Activated T-helper 1 cell treated with anti-CD3 and anti-CD28 coated beads, Interleukin-12 subunit alpha, Interleukin-12 subunit beta, Interleukin-2, Interleukin-4 antibody, amounts not matched to agents 30 ng/mL and 10 ng/mL and 1 ng/mL, durations not matched to agents 14 hours and 24 hours and 36 hours (primary cell): ENCODE results near the gene MAP3K5. TPM values are rescaled to one million over a fixed set of nuclear protein-coding genes. Genes with fewer than 3 reads are reported as not detected.
"Not testable (repeated sequence)": the region's sequence is repeated elsewhere in the genome, so short reads cannot be mapped to it uniquely, and the experiment has no call there.

Experiments
- DNase-seq: peaks from one replicate; pipeline ENCODE4 v3.0.0; 2021; ENCODE audit warnings: low spot score
- H3K27ac Mint-ChIP-seq: one replicate; pipeline ENCODE4 v1.8.0; 2021; ENCODE audit warnings: mild to moderate bottlenecking, mixed read lengths
- H3K27me3 Mint-ChIP-seq: one replicate; pipeline ENCODE4 v1.8.0; 2022; ENCODE audit warnings: mild to moderate bottlenecking, moderate library complexity, mixed read lengths; ENCODE audit not compliant: insufficient read depth
- H3K36me3 Mint-ChIP-seq: one replicate; pipeline ENCODE4 v1.8.0; 2021; ENCODE audit warnings: low read depth, mixed read lengths
- H3K4me1 Mint-ChIP-seq: one replicate; pipeline ENCODE4 v1.8.0; 2021; ENCODE audit warnings: low read depth, mixed read lengths
- H3K4me3 Mint-ChIP-seq: one replicate; pipeline ENCODE4 v1.8.0; 2021; ENCODE audit warnings: mild to moderate bottlenecking, moderate library complexity, mixed read lengths
- H3K9me3 Mint-ChIP-seq: one replicate; pipeline ENCODE4 v1.8.0; 2021; ENCODE audit warnings: mixed read lengths
- intact Hi-C: fragments of 100-400 bp; cut with micrococcal nuclease; formaldehyde crosslinking; loops from one replicate; pipeline ENCODE4 v1.15.1; 2024
- total RNA-seq: library from RNA; stranded (reverse); gene quantifications from 2 replicates; pipeline ENCODE4 v1.2.3, GENCODE V29; 2022

MAP3K5 gene
- total RNA-seq, 1 donor from 2014 or later = 12.2 TPM

DNA sequence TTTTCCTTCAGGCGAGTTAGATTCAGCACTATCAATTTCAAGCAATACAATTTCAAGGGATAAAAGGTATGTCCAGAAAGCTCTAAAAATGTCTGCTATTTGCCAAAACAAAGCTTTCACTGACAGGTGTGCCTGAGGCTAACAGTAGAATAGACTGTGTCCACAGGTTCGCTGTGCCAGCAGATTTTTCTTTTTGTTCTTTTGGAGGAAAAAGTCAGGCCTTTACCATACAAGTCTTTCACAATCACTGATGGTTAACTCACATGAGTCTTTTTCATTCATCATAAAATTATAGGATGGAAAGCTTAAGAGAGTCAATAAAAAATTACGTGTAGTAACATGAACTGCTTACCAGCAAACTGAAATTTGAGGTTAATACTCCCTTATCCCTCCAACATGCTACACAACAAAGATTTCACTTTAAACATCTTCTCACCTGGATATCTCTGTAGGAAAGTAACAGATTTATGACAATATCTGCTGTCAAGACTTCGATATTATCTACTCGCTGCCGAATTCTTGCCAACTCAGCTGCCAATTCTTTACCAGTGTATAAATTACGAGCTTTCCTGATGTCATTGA lies 95.4 kb downstream of the MAP3K5 start:
- Mint-ChIP-seq H3K27ac (no peak overlapping the region), H3K4me1 (peaks cover 28% of the 10 kb centered on the region), H3K27me3 (no peaks in the 10 kb centered on the region), H3K9me3 (no peaks in the 10 kb centered on the region), H3K36me3 (peaks cover 31% of the 10 kb centered on the region), H3K4me3 (no peak overlapping the region)
- intact Hi-C loops = no loop called here
- DNase-seq = no peak

DNA sequence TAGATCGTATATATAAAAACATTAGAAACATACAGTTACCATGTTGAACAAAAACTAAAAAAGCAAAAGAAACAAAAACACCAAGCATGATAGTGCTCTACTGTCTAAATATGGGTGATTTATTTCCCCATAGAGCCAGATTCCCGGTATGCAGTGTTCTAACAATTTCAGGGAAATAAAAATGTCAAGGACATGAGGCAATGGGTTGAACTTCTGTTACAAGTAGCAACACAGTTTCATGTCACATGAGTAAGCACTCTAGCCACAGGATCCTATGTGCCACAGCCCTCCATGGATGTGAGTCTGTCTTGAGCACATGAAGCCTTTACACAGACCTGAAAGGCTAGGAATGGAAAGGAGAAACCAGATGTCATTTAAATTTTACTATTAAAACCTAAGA lies 96.0 kb downstream of the MAP3K5 start:
- no peak for DNase-seq
- H3K4me3 Mint-ChIP-seq = no peak overlapping the region

DNA sequence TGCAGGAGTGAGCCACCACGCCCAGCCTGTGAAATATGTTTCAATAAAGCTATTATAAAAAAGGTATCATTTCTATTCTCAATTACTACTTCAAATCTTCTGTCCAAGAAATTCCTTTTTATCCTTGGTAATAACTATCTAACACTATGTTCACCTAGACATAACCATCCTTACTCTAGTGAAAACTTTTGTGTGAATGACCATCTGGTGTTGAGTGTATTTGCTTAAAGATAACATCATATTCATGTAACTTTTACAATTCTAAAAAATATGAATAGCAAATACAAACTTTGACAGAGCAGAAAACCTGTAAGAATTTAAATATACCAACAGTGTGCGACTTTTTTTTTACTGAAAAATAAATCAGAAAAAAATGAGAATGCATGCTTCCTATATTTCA lies 96.9 kb downstream of the MAP3K5 start:
- Mint-ChIP-seq H3K9me3 (no peaks in the 10 kb centered on the region), H3K4me1 (peaks cover 19% of the 10 kb centered on the region), H3K4me3 (no peak overlapping the region), H3K27ac (no peak overlapping the region), H3K36me3 (peaks cover 38% of the 10 kb centered on the region), H3K27me3 (no peaks in the 10 kb centered on the region)
- intact Hi-C loops = no loop called here
- DNase-seq = no peak

More for the DNA sequence above, 96.0 kb downstream of the MAP3K5 start:
- H3K4me1 Mint-ChIP-seq = peaks cover 21% of the 10 kb centered on the region
- peaks cover 33% of the 10 kb centered on the region for H3K36me3 Mint-ChIP-seq
- no peaks in the 10 kb centered on the region for H3K9me3 Mint-ChIP-seq
- no peak overlapping the region for H3K27ac Mint-ChIP-seq
- intact Hi-C loops = no loop called here
- no peaks in the 10 kb centered on the region for H3K27me3 Mint-ChIP-seq

DNA sequence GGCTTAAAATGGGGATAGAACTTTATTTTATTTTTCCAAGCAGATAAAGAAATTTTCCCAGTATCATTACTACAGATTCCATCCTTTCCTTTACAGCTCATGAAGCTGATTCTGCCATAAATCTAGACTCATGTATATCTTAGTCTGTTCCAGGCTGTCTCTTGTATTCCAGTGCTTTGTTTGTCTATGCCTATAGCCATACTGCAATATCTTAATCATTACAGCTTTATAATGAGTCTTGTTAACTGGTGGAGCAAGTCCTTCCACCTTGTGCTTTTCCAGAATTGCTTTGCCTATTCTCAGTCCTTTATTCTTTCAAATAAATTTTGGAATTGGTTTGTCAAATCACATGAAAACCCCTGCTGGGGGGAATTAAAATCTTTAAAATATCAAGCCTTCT lies 99.2 kb downstream of the MAP3K5 start:
- DNase-seq = no peak
- H3K9me3 Mint-ChIP-seq = no peaks in the 10 kb centered on the region
- no peaks in the 10 kb centered on the region for H3K27me3 Mint-ChIP-seq
- no peak overlapping the region for H3K27ac Mint-ChIP-seq
- no peak overlapping the region for H3K4me3 Mint-ChIP-seq
- intact Hi-C loops = no loop called here
- H3K36me3 Mint-ChIP-seq = peaks cover 40% of the 10 kb centered on the region
- peaks cover 11% of the 10 kb centered on the region for H3K4me1 Mint-ChIP-seq

DNA sequence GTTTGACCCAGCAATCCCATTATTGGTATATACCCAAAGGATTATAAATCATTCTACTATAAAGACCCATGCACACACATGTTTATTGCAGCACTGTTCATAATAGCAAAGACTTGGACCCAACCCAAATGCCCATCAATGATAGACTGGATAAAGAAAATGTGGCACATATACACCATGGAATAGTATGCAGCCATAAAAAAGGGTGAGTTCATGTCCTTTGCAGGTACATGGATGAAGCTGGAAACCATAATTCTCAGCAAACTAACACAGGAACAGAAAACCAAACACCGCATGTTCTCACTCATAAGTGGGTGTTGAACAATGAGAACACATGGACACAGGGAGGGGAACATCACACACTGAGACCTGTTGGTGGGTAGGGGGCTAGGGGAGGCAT lies 104.4 kb downstream of the MAP3K5 start:
- H3K9me3 Mint-ChIP-seq, H3K27ac Mint-ChIP-seq, intact Hi-C loops, H3K4me3 Mint-ChIP-seq, DNase-seq, H3K4me1 Mint-ChIP-seq, H3K27me3 Mint-ChIP-seq: not testable (repeated sequence)
- H3K36me3 Mint-ChIP-seq = peaks cover 54% of the 10 kb centered on the region

DNA sequence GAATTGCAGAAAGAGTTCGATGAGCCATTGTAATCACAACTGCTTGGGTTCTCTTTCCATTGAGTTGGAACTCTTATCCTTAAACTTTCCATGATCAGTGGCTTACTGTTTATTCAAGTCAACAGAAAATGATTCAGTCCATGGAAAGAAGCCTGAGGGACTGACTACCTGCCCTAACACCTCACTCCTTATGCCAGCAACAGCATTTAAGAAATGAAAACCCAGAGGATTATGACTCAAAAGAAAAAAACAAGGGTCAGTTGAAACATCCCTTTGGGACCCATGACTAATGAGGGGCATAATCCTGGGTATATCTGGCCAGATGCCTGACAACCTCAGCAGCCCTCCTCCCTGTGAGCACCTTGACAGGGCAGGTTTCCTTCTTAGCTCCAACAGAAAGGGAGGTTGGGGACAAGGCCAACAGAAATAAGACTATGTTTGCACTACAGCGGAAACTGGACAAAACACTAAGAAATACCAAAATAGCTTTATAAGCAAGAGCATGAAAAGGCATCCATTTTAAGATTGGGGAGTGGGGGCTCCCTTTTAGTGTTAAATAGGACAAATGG lies 106.7 kb downstream of the MAP3K5 start:
- H3K36me3 Mint-ChIP-seq = peaks cover 53% of the 10 kb centered on the region

DNA sequence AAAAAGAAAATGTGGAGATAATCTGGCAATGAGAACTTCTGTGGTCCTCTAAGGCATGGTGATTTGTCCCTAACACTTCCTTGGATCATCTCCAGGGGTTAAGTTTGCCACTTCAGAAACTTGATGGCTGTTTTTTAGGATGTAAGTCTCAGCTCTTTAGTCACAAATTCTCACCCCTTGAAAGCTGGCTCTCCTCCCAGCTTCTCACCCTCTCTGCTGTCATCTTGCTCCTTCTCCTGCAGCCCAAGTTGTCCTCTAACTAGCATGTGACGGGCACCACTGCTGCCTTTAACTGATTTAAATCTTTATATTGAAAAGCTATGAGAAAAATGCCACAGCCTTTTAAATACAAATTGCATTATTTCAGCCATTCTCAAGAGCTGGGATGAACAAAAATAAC lies 107.8 kb downstream of the MAP3K5 start:
- DNase-seq = no peak
- Mint-ChIP-seq H3K4me3 (no peak overlapping the region), H3K27ac (no peak overlapping the region), H3K36me3 (peaks cover 53% of the 10 kb centered on the region), H3K4me1 (peaks cover 15% of the 10 kb centered on the region), H3K9me3 (no peaks in the 10 kb centered on the region), H3K27me3 (no peaks in the 10 kb centered on the region)
- intact Hi-C loops = no loop called here

More for the DNA sequence above, 106.7 kb downstream of the MAP3K5 start:
- Mint-ChIP-seq H3K27me3 (no peaks in the 10 kb centered on the region), H3K9me3 (no peaks in the 10 kb centered on the region), H3K4me3 (no peak overlapping the region), H3K27ac (no peak overlapping the region), H3K4me1 (peaks cover 12% of the 10 kb centered on the region)
- DNase-seq = no peak
- intact Hi-C loops = no loop called here

DNA sequence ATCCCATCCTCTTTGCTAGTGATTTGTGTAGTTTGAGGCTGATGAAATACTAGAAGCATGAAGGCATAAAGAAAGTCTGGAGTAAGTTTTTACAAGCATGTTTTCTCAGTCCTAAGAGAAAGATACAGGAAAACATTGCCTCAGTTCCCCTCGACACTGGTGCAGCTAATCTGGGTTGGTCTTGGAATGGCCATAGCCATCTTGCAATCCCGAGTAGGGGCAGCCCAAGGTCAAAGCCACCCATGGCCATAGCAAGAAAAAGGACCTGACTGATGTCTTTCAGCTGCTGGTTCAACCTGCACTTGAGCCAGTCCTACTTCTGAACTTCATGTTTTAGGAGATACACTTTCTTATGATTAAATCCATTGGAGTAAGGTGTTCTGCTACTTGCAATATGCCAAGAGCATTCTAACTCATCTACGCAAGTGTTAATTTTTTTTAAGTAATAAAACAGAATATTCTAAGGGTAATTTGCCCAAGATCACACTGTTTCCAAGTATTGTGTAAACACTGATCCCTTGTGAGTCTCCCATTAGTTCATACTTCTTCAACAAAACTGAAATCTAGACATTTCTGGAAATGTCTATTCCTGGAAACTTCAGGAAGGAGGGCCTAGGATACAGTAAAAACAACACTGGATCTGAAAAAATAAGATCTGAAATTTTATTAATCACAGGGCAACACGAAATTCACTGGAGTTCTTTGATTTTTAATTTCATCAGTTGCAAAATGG lies 108.9 kb downstream of the MAP3K5 start:
- H3K27me3 Mint-ChIP-seq = no peaks in the 10 kb centered on the region
- H3K9me3 Mint-ChIP-seq = no peaks in the 10 kb centered on the region
- no peak overlapping the region for H3K27ac Mint-ChIP-seq
- H3K36me3 Mint-ChIP-seq = peaks cover 47% of the 10 kb centered on the region
- peaks cover 15% of the 10 kb centered on the region for H3K4me1 Mint-ChIP-seq
- intact Hi-C loops = no loop called here
- no peak overlapping the region for H3K4me3 Mint-ChIP-seq
- DNase-seq = no peak

DNA sequence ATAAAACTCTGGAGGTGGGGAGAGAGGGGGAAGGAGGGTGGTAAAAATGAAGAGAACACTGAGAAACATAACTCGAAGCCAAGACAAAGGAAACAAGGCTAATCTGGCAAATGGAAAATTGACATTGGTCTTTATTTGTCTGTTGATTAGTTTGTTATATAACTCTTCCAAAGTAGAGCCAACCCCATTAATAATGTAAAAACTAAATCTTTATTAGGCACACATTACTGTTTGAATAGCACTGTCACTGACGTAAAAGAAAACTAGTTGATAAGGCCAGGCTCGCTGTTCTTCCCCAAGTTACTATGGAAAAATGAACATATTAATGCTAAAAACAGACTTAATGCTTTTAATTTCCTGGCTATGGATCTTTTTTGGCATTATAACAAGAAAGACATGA lies 110.0 kb downstream of the MAP3K5 start:
- H3K4me1 Mint-ChIP-seq = peaks cover 15% of the 10 kb centered on the region
- no peak for DNase-seq
- no peak overlapping the region for H3K4me3 Mint-ChIP-seq
- H3K27ac Mint-ChIP-seq = no peak overlapping the region
- H3K27me3 Mint-ChIP-seq = no peaks in the 10 kb centered on the region
- peaks cover 44% of the 10 kb centered on the region for H3K36me3 Mint-ChIP-seq
- intact Hi-C loops = no loop called here
- H3K9me3 Mint-ChIP-seq = no peaks in the 10 kb centered on the region

DNA sequence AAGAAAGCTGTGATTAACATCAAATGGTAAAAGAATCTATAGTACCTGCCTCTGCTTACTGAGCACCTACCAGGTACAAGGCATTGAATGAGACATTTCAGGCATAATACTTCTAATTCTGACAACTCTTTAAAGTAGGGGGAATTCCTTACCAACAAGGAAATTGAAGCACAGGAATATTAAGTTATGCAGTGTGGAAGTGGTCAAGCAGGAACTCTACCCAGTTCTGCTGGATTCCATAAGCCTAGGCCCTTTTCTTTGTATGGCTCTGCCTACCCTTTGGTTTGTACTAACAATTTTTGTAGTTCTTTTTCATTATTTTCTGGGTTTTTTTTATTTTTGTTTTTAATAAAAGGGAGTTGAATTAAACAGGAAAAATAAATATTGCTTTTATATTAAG lies 114.5 kb downstream of the MAP3K5 start:
- DNase-seq = no peak
- intact Hi-C loops = no loop called here
- H3K9me3 Mint-ChIP-seq = no peaks in the 10 kb centered on the region
- H3K4me3 Mint-ChIP-seq = no peak overlapping the region
- no peaks in the 10 kb centered on the region for H3K27me3 Mint-ChIP-seq
- H3K4me1 Mint-ChIP-seq = peaks cover 11% of the 10 kb centered on the region
- no peak overlapping the region for H3K27ac Mint-ChIP-seq
- H3K36me3 Mint-ChIP-seq = peaks cover 31% of the 10 kb centered on the region

DNA sequence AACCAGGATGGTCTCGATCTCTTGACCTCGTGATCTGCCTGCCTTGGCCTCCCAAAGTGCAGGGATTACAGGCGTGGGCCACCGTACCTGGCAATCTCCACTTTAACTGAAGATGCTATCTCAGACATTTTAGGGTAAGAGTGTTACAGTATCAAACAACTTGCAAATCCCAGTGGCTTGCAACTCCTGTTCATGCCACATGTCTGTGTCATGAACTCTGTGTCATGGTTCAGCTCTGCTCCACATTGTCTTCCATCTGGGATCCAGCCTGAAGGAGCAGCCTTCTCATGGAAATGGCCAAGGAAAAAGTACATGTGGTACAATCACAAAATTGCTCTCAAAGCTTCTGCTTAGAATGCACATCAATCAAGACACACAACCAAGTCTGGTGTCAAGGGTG lies 114.9 kb downstream of the MAP3K5 start:
- intact Hi-C loops = no loop called here
- Mint-ChIP-seq H3K9me3 (no peaks in the 10 kb centered on the region), H3K27ac (no peak overlapping the region), H3K4me1 (peaks cover 13% of the 10 kb centered on the region), H3K36me3 (peaks cover 28% of the 10 kb centered on the region), H3K4me3 (no peak overlapping the region), H3K27me3 (no peaks in the 10 kb centered on the region)
- no peak for DNase-seq

DNA sequence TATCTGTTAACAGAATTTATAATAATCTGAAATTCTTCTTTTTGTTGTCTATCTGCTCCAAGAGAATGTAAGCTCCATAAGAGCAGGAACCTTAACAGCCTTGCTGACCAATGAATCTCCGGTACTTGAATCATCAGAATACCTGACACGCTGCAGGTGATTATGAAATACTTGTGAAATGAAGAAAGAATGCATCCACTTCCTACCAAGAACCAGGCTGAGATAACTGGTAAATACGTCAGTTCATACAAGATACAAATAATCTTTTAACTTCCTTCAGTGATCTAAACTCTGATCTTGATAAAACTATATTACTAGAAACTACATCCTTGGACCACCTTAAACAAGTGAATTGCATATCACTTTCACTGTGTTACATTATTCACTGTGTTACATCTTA lies 116.2 kb downstream of the MAP3K5 start:
- Mint-ChIP-seq H3K4me1 (peaks cover 15% of the 10 kb centered on the region), H3K27me3 (no peaks in the 10 kb centered on the region), H3K4me3 (no peak overlapping the region), H3K27ac (no peak overlapping the region), H3K36me3 (peaks cover 25% of the 10 kb centered on the region), H3K9me3 (no peaks in the 10 kb centered on the region)
- intact Hi-C loops = no loop called here
- DNase-seq = no peak

DNA sequence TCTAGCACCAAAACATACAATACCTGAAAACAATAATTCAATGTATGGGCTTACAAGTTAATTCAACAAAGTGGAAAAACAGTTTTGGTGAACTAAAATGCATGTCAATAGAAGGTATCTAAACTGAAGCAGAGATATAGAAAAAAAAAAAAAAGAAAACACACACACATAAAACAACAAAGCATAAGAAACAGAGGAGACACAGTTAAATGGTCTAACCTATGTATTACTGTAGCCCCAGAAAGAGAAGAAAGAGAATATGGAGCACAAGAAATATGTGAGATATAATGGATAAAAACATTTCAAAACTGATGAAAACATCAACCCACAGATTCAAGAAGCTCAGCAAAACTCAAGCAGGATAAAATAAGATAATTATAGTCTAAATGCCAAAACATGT lies 118.7 kb downstream of the MAP3K5 start:
- H3K4me1 Mint-ChIP-seq = peaks cover 7% of the 10 kb centered on the region
- peaks cover 26% of the 10 kb centered on the region for H3K36me3 Mint-ChIP-seq
- H3K4me3 Mint-ChIP-seq = no peak overlapping the region
- no peaks in the 10 kb centered on the region for H3K27me3 Mint-ChIP-seq
- H3K27ac Mint-ChIP-seq = no peak overlapping the region
- no peaks in the 10 kb centered on the region for H3K9me3 Mint-ChIP-seq
- intact Hi-C loops = no loop called here
- no peak for DNase-seq
